ENCODE results near the gene THBS1. TPM values are rescaled to one million over a fixed set of nuclear protein-coding genes. Genes with fewer than 3 reads are reported as not detected.

Gene THBS1
- total RNA-seq, 1 donor, result 7,420 TPM

DNA sequence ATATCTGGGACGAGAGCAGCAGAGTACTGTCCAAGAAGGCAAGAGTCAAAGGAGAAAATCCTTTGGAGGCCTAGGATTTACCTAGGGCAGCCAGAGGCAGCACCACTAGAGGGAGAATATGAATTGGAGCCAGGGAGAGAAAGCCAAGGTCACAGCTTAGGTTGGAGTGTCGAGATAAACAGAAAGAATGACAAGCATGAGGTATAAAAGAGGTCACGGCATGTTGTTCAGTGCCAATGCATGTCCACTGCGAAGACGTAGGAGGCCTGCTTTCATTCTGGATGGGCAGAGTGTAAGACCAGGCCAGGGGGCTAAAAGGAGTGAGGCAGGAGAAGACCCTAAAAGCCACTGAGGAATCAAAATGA is 47.2 kb downstream of the THBS1 start:
- TF ChIP-seq, protein P1, sequence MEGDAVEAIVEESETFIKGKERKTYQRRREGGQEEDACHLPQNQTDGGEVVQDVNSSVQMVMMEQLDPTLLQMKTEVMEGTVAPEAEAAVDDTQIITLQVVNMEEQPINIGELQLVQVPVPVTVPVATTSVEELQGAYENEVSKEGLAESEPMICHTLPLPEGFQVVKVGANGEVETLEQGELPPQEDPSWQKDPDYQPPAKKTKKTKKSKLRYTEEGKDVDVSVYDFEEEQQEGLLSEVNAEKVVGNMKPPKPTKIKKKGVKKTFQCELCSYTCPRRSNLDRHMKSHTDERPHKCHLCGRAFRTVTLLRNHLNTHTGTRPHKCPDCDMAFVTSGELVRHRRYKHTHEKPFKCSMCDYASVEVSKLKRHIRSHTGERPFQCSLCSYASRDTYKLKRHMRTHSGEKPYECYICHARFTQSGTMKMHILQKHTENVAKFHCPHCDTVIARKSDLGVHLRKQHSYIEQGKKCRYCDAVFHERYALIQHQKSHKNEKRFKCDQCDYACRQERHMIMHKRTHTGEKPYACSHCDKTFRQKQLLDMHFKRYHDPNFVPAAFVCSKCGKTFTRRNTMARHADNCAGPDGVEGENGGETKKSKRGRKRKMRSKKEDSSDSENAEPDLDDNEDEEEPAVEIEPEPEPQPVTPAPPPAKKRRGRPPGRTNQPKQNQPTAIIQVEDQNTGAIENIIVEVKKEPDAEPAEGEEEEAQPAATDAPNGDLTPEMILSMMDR (IDR thresholded peaks at IDR 0.05; ENCODE audit: insufficient read depth, low read depth, low read length), result peak; percentile 19
- no peak overlapping the region for H3K4me3 ChIP-seq (ENCODE audit: low read depth, low read length)
- no peak for DNase-seq (ENCODE audit: low read depth)

DNA sequence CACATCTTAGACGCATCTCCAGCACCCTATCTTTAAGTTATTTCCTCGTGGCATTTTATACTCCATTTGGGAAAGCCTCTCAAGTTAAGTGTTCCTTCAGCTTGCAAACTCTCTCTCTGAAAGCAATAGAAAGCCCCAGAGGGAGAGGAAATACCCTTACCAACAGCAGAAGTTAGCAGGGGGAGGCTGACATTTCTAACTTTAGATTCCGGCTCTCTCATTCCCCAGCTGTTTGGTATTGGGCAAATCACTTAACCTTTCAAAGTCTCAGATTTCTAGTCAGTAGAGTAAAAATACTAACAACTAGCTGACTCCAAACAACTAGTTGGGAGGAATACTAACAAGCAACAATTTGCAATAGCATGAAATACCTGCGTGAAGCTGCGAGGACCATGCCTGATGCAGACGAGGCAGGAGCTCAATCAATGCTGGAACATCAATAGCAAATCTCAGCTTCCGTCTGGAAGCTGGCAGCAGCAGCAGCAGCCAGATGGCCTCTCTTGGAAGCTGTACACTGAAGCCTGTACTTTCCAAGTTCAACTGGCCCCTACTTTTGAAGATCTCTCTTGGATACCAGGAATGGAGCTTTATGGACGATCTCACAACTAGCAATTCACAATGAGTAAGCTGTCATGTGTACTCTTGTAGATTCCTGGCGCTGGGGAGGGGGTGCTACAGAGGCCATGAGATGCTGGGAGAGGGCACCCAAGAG is 47.8 kb downstream of the THBS1 start:
- no peak overlapping the region for H3K4me3 ChIP-seq (ENCODE audit: low read depth, low read length)
- no peak for DNase-seq (ENCODE audit: low read depth)
- TF ChIP-seq, protein P1 (IDR thresholded peaks at IDR 0.05; ENCODE audit: insufficient read depth, low read depth, low read length), result no peak

DNA sequence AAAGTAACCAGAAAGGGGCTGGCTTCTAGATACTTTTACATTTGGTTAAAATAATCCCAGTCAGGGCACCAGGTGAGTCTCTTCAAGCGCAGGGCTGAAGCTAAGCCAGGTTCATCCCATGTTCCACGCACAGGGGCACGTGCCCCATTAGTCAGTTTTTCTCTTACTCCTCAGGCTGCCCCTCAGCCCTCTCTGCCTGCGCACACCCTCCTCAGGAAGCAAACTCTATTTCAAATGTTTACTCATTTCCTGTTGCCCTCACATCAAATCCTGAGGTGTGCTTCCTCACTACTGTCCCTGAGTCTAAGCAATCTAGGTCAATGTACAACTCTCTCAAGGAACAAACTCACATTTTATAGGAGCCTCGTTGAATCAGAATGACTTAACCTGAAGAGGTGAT is 48.5 kb downstream of the THBS1 start:
- TF ChIP-seq, protein P1 (IDR thresholded peaks at IDR 0.05; ENCODE audit: insufficient read depth, low read depth, low read length), result no peak
- H3K4me3 ChIP-seq (ENCODE audit: low read depth, low read length), result no peak overlapping the region
- DNase-seq (ENCODE audit: low read depth), result no peak

DNA sequence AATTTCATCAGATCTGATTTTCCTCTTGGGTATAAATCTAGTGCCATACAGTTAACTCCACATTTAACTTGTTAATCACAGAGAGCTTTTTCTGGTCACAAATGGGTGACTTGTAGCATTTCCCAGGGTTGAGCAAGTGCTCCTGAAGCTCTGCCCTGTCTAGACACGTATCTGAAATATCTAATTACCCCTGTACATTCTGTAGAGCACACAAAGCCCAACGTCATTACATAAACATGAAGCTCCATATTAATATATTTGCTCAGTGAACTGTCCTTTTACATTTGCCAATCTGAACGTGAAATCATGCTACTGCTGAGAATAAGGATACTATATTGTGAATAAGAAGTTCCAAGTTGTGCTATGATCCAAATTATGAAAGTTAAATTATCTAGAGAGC is 49.0 kb downstream of the THBS1 start:
- TF ChIP-seq, protein P1 (IDR thresholded peaks at IDR 0.05; ENCODE audit: insufficient read depth, low read depth, low read length), result no peak
- no peak for DNase-seq (ENCODE audit: low read depth)

DNA sequence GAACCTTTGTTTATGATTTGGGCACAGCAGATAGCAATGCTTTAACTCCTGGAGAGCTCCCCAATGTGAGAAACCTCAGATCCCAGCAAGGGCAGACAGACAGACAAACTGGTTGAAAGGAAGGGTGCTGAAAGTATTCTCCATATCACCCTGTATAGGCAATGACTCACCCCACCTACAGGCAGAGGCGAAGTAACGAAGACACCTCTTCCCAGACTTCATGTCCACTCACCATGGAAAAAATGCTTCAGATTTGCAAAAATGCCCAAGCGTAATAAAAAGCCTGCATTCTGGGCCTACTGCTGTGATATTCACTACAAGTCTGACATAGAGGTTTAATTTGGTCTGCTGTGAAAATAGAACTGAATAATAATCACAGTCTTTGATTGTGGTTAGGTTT is 50.5 kb downstream of the THBS1 start:
- TF ChIP-seq, protein P1 (IDR thresholded peaks at IDR 0.05; ENCODE audit: insufficient read depth, low read depth, low read length), result no peak
- DNase-seq (ENCODE audit: low read depth), result no peak
- H3K4me3 ChIP-seq (ENCODE audit: low read depth, low read length), result no peak overlapping the region

More for the DNA sequence above, 49.0 kb downstream of the THBS1 start:
- no peak overlapping the region for H3K4me3 ChIP-seq (ENCODE audit: low read depth, low read length)

DNA sequence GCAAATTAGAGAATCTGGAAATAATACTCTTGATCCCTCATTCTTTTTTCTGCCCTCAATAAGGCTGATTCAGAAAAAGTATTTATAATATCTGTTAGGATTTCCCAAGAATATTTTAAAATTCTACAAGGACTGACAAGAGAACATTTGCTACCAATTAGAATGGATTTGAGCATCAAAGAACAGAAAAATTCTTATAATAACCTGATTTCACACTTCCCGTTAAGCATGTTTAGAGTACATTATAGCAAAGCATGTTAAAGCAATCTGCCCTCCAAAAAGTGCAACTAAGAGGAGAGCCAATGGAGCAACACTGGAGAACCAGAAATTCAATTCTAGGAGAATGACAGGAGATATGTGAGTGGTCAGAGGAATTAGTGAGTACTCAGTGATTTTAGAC is 57.2 kb downstream of the THBS1 start:
- DNase-seq (ENCODE audit: low read depth), result no peak
- TF ChIP-seq, protein P1 (IDR thresholded peaks at IDR 0.05; ENCODE audit: insufficient read depth, low read depth, low read length), result no peak
- H3K4me3 ChIP-seq (ENCODE audit: low read depth, low read length), result no peak overlapping the region

DNA sequence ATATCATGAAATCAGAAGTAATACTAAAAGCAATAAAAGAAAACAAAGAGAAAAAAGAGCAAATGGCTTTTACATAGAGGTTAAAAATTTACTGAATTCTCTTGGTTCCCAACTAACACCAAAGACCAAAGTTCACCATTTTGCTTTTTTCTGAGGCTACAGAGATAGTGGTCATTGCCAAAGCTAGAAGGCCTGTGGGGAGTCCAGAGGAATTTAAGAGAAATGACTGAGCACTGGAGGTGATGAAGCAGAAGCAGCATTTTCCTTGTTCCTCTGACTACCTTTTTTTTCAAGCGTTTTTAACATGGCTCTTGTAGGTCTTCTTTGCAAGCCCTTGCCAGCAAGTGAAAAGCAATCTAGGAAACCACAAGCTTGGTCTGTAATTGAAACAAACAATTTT is 58.2 kb downstream of the THBS1 start:
- TF ChIP-seq, protein P1 (IDR thresholded peaks at IDR 0.05; ENCODE audit: insufficient read depth, low read depth, low read length), result no peak
- no peak for DNase-seq (ENCODE audit: low read depth)

More for the DNA sequence above, 58.2 kb downstream of the THBS1 start:
- no peak overlapping the region for H3K4me3 ChIP-seq (ENCODE audit: low read depth, low read length)

Data from fibroblast of villous mesenchyme (primary cell).